Sigmoid colon (tissue), 7 donors: ENCODE measurements around the gene KDM4E. TPM values are rescaled to one million over a fixed set of nuclear protein-coding genes. Genes with fewer than 3 reads are reported as not detected.

Experiments
- DNase-seq: peaks from one replicate; pipeline ENCODE4 v3.0.0-alpha.2; 2019
- H3K27ac ChIP-seq, 4 donors: fragments of 200-600 bp; sonication (generic); one replicate each; pipeline ENCODE4 v1.5.1; 2016 to 2019; ENCODE audit warnings: mild to moderate bottlenecking in 1 of 4
- H3K27me3 ChIP-seq, 3 donors: fragments of 200-600 bp; sonication (generic); one replicate each; pipeline ENCODE4 v1.5.1; 2019; ENCODE audit warnings: mild to moderate bottlenecking in 1 of 3
- H3K36me3 ChIP-seq, 4 donors: fragments of 200-600 bp; sonication (generic); one replicate each; pipeline ENCODE4 v1.5.1; 2016 to 2019
- H3K4me1 ChIP-seq, 4 donors: fragments of 200-600 bp; sonication (generic); one replicate each; pipeline ENCODE4 v1.5.1; 2017 to 2019
- H3K4me3 ChIP-seq, 4 donors: fragments of 200-600 bp; sonication (generic); one replicate each; pipeline ENCODE4 v1.5.1; 2017 to 2019; ENCODE audit warnings: mild to moderate bottlenecking in 2 of 4, moderate library complexity in 1 of 4
- H3K9me3 ChIP-seq, 4 donors: fragments of 200-600 bp in 3 of 4; sonication (generic) in 3 of 4; one replicate each; pipeline versions ENCODE4 v1.5.1 to v1.6.1; 2013 to 2019
- EP300 ChIP-seq, 4 donors: sonication (generic); formaldehyde crosslinking; IDR thresholded peaks; one replicate each; pipeline ENCODE4 v1.6.1; 2017; ENCODE audit warnings: antibody characterized with exemption in 4 of 4
- POLR2A ChIP-seq, 2 donors: fragments of 450-650 bp; IDR thresholded peaks; one replicate each; pipeline ENCODE4 v1.6.1; 2016; ENCODE audit warnings: antibody characterized with exemption in 2 of 2, mild to moderate bottlenecking in 2 of 2, moderate library complexity in 2 of 2
- POLR2AphosphoS5 ChIP-seq, 4 donors: sonication (generic); formaldehyde crosslinking; IDR thresholded peaks; one replicate each; pipeline ENCODE4 v1.6.1; 2017; ENCODE audit warnings: antibody characterized with exemption in 4 of 4
- WGBS, 2 donors: extraction: QIAGEN DNeasy Blood & Tissue Kit; methylation state at CpG; one replicate each; pipeline ENCODE4 v1.1.7; 2013; 5-methylcytosine and 5-hydroxymethylcytosine counted together
- intact Hi-C: fragments of 100-400 bp; cut with DNase I; formaldehyde crosslinking; loops from one replicate; pipeline ENCODE4 v1.15.1; 2023
- polyA plus RNA-seq, 3 donors: library from polyadenylated mRNA; stranded (reverse); fragments of 200-250 nt; gene quantifications; one replicate each; pipeline ENCODE4 v1.2.3, GENCODE V29; 2013
- total RNA-seq, 4 donors: library from RNA; depleted of rRNA; stranded (reverse); fragments of >200 nt; gene quantifications; one replicate each; pipeline ENCODE4 v1.1.0, GENCODE V29; 2016
- TF ChIP-seq, protein P1 (sequence below), 4 experiments: fragments of 450-650 bp in 3 of 4; fragments of 200-600 bp in 1 of 4; IDR thresholded peaks; one replicate each; pipeline ENCODE4 v1.5.1; 2016 to 2019; ENCODE audit warnings: antibody characterized with exemption in 4 of 4, mild to moderate bottlenecking in 3 of 4, moderate library complexity in 2 of 4
- donor health status: healthy with polysubstance abuse.
- donor health status: Bipolar disorder and iron deficiency.
- donor health status: healthy.

The KDM4E gene
- total and polyA plus RNA-seq, 7 donors: not detected

DNA sequence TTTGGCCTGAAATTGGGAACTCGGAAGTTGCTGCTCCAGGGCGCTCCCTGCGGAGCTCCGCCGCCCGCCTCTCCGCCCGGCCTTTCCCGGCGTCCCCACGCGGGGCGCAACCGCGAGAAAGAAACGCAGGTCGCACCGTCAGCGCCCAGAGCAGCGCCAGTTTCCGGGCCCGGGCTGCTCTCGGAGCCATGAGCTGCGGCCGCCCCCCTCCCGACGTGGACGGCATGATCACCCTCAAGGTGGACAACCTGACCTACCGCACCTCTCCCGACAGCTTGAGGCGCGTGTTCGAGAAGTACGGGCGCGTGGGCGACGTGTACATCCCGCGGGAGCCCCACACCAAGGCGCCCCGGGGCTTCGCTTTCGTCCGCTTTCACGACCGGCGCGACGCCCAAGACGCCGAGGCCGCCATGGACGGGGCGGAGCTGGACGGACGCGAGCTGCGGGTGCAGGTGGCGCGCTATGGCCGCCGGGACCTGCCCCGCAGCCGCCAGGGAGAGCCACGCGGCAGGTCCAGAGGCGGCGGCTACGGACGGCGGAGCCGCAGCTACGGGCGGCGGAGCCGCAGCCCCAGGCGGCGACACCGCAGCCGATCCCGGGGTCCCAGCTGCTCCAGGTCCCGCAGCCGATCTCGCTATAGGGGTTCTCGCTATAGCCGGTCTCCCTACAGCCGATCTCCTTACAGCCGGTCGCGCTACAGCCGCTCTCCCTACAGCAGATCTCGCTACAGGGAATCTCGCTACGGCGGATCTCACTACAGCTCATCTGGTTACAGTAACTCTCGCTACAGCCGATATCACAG is 42.2 kb downstream of the KDM4E start:
- no peaks in the 10 kb centered on the region for H3K36me3 ChIP-seq
- WGBS, 2 donors: 0% methylated on average over 98 of the region's 98 CpGs
- DNase-seq: peak; percentile 93
- H3K9me3 ChIP-seq: no peaks in the 10 kb centered on the region
- H3K4me1 ChIP-seq: peaks cover 0 to 20% (median 17%) of the 10 kb centered on the region in 4 donors
- H3K27ac ChIP-seq: peak overlapping the region; percentile 91 to 99 (median 98)
- TF ChIP-seq EP300 (IDR thresholded peaks at IDR 0.05) (no peak), POLR2AphosphoS5 (IDR thresholded peaks at IDR 0.05) (peak; percentile 65 to 88 (median 72)), POLR2A (IDR thresholded peaks at IDR 0.05) (peak in 1 of 2 donors; percentile 50)
- TF ChIP-seq, protein P1, sequence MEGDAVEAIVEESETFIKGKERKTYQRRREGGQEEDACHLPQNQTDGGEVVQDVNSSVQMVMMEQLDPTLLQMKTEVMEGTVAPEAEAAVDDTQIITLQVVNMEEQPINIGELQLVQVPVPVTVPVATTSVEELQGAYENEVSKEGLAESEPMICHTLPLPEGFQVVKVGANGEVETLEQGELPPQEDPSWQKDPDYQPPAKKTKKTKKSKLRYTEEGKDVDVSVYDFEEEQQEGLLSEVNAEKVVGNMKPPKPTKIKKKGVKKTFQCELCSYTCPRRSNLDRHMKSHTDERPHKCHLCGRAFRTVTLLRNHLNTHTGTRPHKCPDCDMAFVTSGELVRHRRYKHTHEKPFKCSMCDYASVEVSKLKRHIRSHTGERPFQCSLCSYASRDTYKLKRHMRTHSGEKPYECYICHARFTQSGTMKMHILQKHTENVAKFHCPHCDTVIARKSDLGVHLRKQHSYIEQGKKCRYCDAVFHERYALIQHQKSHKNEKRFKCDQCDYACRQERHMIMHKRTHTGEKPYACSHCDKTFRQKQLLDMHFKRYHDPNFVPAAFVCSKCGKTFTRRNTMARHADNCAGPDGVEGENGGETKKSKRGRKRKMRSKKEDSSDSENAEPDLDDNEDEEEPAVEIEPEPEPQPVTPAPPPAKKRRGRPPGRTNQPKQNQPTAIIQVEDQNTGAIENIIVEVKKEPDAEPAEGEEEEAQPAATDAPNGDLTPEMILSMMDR (IDR thresholded peaks at IDR 0.05): peak; percentile 52 to 74 (median 64)
- intact Hi-C loops: loop anchor here (2.0 to 10.0 kb wide), 7 partner anchors 94 to 720 kb away; partner anchors contain the start of genes AMOTL1, CWC15, FAM76B and KDM4D
- no peaks in the 10 kb centered on the region for H3K27me3 ChIP-seq
- peak overlapping the region; percentile 71 to 83 (median 80) for H3K4me3 ChIP-seq

DNA sequence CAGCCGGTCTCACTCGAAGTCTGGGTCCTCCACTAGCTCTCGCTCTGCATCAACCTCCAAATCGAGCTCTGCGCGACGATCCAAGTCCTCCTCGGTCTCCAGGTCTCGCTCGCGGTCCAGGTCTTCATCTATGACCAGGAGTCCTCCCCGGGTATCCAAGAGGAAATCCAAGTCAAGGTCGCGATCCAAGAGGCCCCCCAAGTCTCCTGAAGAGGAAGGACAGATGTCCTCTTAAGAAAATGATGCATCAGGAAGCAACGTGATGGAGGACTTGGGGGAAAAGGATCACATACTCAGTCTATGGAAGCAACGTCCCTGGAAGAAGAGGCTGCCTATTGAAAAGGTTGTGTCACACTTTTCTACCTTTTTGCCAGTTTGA is 42.8 kb downstream of the KDM4E start:
- WGBS, 2 donors: 0 to 1% methylated on average over 16 of the region's 16 CpGs
- no peak for DNase-seq
- intact Hi-C loops: loop anchor here (1.0 to 10.0 kb wide), 10 partner anchors 21 to 719 kb away; partner anchors contain the start of genes AMOTL1, CWC15, ENDOD1 and FAM76B
- H3K9me3 ChIP-seq: no peaks in the 10 kb centered on the region
- no peaks in the 10 kb centered on the region for H3K27me3 ChIP-seq
- peak overlapping the region; percentile 91 to 99 (median 98) for H3K27ac ChIP-seq
- H3K36me3 ChIP-seq: no peaks in the 10 kb centered on the region
- no peak for TF ChIP-seq POLR2A (IDR thresholded peaks at IDR 0.05)
- TF ChIP-seq POLR2AphosphoS5 (IDR thresholded peaks at IDR 0.05): peak in 2 of 4 donors; percentile 5 to 32
- peak overlapping the region; percentile 71 to 83 (median 80) for H3K4me3 ChIP-seq
- H3K4me1 ChIP-seq: peaks cover 0 to 20% (median 17%) of the 10 kb centered on the region in 4 donors

DNA sequence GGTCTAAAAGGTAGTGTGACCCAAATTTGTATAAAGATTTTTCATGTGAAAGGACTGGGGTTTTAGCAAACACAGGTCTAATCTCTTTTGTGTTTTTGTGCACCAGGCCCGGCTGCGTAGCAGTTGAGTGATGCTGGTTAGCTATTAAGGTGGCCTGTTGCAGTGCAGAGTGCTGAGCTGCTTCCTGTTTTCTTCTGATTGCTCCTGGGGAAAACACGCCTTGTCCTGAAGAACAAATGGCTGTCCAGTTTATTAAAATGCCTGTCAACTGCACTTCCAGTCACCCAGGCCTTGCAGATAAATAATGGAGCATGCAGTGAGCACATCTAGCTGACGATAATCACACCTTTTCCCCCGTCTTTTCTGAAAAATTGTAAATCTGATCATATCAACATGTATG is 43.5 kb downstream of the KDM4E start:
- peak; percentile 93 for DNase-seq
- 1 to 4% methylated on average over 5 of the region's 5 CpGs for WGBS, 2 donors

DNA sequence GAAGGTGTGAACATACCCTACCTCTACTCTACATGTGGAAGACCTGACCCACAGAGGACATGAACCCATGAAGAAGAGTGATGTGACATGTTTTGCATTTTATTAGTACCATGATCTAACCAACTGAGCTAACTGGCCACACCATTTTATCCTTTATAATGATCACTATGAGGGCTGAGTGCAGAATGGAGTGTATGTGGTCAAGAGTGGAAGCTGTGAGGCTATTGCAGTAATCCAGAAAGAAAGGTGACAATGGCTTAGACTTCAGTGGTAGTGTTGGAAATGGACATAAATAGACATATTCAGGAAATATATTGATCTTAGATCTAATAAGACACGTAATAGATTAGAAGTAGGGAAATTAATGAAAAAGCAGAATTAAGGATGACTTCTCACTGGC is 45.4 kb downstream of the KDM4E start:
- TF ChIP-seq POLR2AphosphoS5 (IDR thresholded peaks at IDR 0.05) (no peak), POLR2A (IDR thresholded peaks at IDR 0.05) (no peak)
- Histone ChIP-seq H3K9me3 (no peaks in the 10 kb centered on the region), H3K4me1 (peaks cover 0 to 28% (median 18%) of the 10 kb centered on the region in 4 donors), H3K36me3 (no peaks in the 10 kb centered on the region), H3K27ac (no peak overlapping the region), H3K27me3 (no peaks in the 10 kb centered on the region), H3K4me3 (no peak overlapping the region)
- WGBS, 2 donors: 93 to 99% methylated on average over 1 of the region's 1 CpG
- no peak for DNase-seq
- intact Hi-C loops: no loop called here

More for the DNA sequence above, 43.5 kb downstream of the KDM4E start:
- Histone ChIP-seq H3K9me3 (no peaks in the 10 kb centered on the region), H3K27ac (peak overlapping the region; percentile 91 to 99 (median 98)), H3K27me3 (no peaks in the 10 kb centered on the region), H3K4me3 (peak overlapping the region; percentile 71 to 83 (median 80)), H3K36me3 (no peaks in the 10 kb centered on the region), H3K4me1 (peaks cover 0 to 20% (median 17%) of the 10 kb centered on the region in 4 donors)
- TF ChIP-seq, protein P1 (IDR thresholded peaks at IDR 0.05): no peak
- no peak for TF ChIP-seq EP300 (IDR thresholded peaks at IDR 0.05)
- TF ChIP-seq POLR2A (IDR thresholded peaks at IDR 0.05): peak; percentile 77 to 78
- TF ChIP-seq POLR2AphosphoS5 (IDR thresholded peaks at IDR 0.05): peak; percentile 89 to 93 (median 92)
- intact Hi-C loops: loop anchor here (1.0 to 10.0 kb wide), 8 partner anchors 21 to 719 kb away; partner anchors contain the start of genes AMOTL1, ENDOD1, FAM76B and SESN3

DNA sequence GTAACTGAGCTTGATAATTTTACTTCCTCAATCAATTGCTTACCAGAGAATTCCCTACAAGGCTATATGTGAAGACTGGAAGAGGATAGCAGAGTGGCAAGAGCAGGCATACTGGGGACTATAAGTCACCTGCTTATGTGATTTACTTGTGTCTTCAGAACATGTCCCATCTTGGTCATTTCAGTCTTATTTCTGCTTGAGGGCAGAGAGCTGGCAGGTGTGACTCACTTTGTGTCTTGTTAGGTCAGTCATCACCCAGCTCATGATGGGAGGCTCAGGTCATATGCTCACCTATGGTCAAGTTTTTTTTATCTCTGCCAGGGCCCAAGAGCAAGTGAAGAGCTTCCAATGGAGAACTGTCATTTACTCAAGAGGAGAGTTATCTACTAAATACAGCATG is 47.9 kb downstream of the KDM4E start:
- intact Hi-C loops: no loop called here
- peaks cover 0 to 23% (median 16%) of the 10 kb centered on the region in 4 donors for H3K4me1 ChIP-seq
- no peaks in the 10 kb centered on the region for H3K9me3 ChIP-seq
- TF ChIP-seq POLR2AphosphoS5 (IDR thresholded peaks at IDR 0.05): no peak
- TF ChIP-seq POLR2A (IDR thresholded peaks at IDR 0.05): no peak
- TF ChIP-seq EP300 (IDR thresholded peaks at IDR 0.05): no peak
- TF ChIP-seq, protein P1 (IDR thresholded peaks at IDR 0.05): no peak
- no peak for DNase-seq
- no peak overlapping the region for H3K27ac ChIP-seq
- H3K4me3 ChIP-seq: no peak overlapping the region
- H3K36me3 ChIP-seq: no peaks in the 10 kb centered on the region
- H3K27me3 ChIP-seq: no peaks in the 10 kb centered on the region
